H1 (cell line): ENCODE data around the gene NRXN3. TPM values are rescaled to one million over a fixed set of nuclear protein-coding genes. Genes with fewer than 3 reads are reported as not detected.

Experiments used
- CTCF ChIA-PET: fragments of 300-600 bp; sonication (Branson Sonifier 250); formaldehyde crosslinking; loops from one replicate; lab custom pipeline; 2021; ENCODE audit not compliant: partially characterized antibody; lab: Charles Lee
- POLR2A ChIA-PET: fragments of 300-600 bp; sonication (Branson Sonifier 250); formaldehyde crosslinking; loops from one replicate; lab custom pipeline; 2021; ENCODE audit warnings: inconsistent platforms; ENCODE audit not compliant: partially characterized antibody; lab: Charles Lee
- DNase-seq, 2 experiments: peaks; one replicate each; pipeline versions ENCODE4 v3.0.0 to v3.0.0-alpha.2; 2010 to 2022; ENCODE audit warnings: low spot score in 2 of 2, low read depth in 1 of 2, mixed read lengths in 1 of 2
- FAIRE-seq: peaks from 2 replicates; lab custom pipeline; 2011; peaks lifted over from hg19 to GRCh38; lab: Jason Lieb, UNC
- H2AFZ ChIP-seq: 2 replicates; pipeline ENCODE4 v1.8.1; 2012; ENCODE audit warnings: low read length, inconsistent platforms
- H2AK5ac ChIP-seq: 2 replicates; pipeline ENCODE4 v1.6.1; 2013; ENCODE audit warnings: low read depth, low read length
- H2BK120ac ChIP-seq: replicated peaks from 2 replicates; pipeline ENCODE3; 2013; ENCODE audit warnings: low read depth, low read length, inconsistent platforms
- H2BK12ac ChIP-seq: 2 replicates; pipeline ENCODE4 v1.6.1; 2013; ENCODE audit warnings: low read depth, low read length
- H2BK15ac ChIP-seq: 2 replicates; pipeline ENCODE4 v1.6.1; 2013; ENCODE audit warnings: low read length
- H2BK20ac ChIP-seq: 2 replicates; pipeline ENCODE4 v1.6.1; 2013; ENCODE audit warnings: low read length
- H2BK5ac ChIP-seq: 2 replicates; pipeline ENCODE4 v1.6.1; 2013; ENCODE audit warnings: low read depth, low read length
- H3K14ac ChIP-seq: 2 replicates; pipeline ENCODE4 v1.6.1; 2013; ENCODE audit warnings: inconsistent platforms; ENCODE audit not compliant: insufficient read length
- H3K18ac ChIP-seq: 2 replicates; pipeline ENCODE4 v1.6.1; 2013; ENCODE audit warnings: low read length; ENCODE audit errors: extremely low read depth
- H3K23ac ChIP-seq: 2 replicates; pipeline ENCODE4 v1.6.1; 2013; ENCODE audit warnings: inconsistent platforms; ENCODE audit not compliant: insufficient read length
- H3K23me2 ChIP-seq: 2 replicates; pipeline ENCODE4 v1.6.1; 2013; ENCODE audit warnings: low read depth, low read length
- H3K27ac ChIP-seq: 2 replicates; pipeline ENCODE4 v1.6.1; 2011; ENCODE audit warnings: low read depth, low read length, inconsistent platforms
- H3K27me3 ChIP-seq, 4 experiments: replicated peaks in 1 of 4; 1 replicate in 1 of 4; 2 replicates in 3 of 4; pipeline versions ENCODE4 v1.6.1 to v1.8.1; 2011 to 2013; ENCODE audit warnings: low read length in 3 of 4, mild to moderate bottlenecking in 3 of 4, inconsistent platforms in 2 of 4, mixed read lengths in 2 of 4, moderate library complexity in 1 of 4; ENCODE audit not compliant: control insufficient read depth in 3 of 4, insufficient read depth in 3 of 4; ENCODE audit errors: extremely low read depth in 1 of 4
- H3K36me3 ChIP-seq, 4 experiments: 2 replicates each; pipeline versions ENCODE4 v1.6.1 to v1.8.1; 2011 to 2013; ENCODE audit warnings: mild to moderate bottlenecking in 4 of 4, low read length in 3 of 4, moderate library complexity in 2 of 4, control low read depth in 1 of 4, inconsistent platforms in 1 of 4; ENCODE audit not compliant: insufficient read depth in 4 of 4, control insufficient read depth in 2 of 4
- H3K4ac ChIP-seq: replicated peaks from 2 replicates; pipeline ENCODE3; 2013; ENCODE audit warnings: low read length, low read depth, mixed read lengths, inconsistent platforms; ENCODE audit not compliant: insufficient read length
- H3K4me1 ChIP-seq, 4 experiments: replicated peaks in 1 of 4; 1 replicate in 1 of 4; 2 replicates in 3 of 4; pipeline versions ENCODE4 v1.6.1 to v1.8.1; 2011 to 2013; ENCODE audit warnings: low read length in 3 of 4, inconsistent platforms in 2 of 4, mixed read lengths in 1 of 4; ENCODE audit not compliant: insufficient read depth in 4 of 4, control insufficient read depth in 3 of 4
- H3K4me2 ChIP-seq, 2 experiments: 2 replicates each; pipeline versions ENCODE4 v1.6.1 to v1.8.1; 2011 to 2013; ENCODE audit warnings: low read depth in 2 of 2, low read length in 2 of 2, control low read depth in 1 of 2, inconsistent platforms in 1 of 2, mild to moderate bottlenecking in 1 of 2; ENCODE audit not compliant: insufficient read depth in 1 of 2
- H3K4me3 ChIP-seq, 4 experiments: fragments of 200-600, 300-600 bp in 1 of 4; sonication (generic), shearing (Covaris generic), sonication (Bioruptor Twin) in 1 of 4; 2 replicates each; pipeline versions ENCODE4 v1.5.1 to v1.8.1; 2011 to 2016; ENCODE audit warnings: low read length in 4 of 4, low read depth in 3 of 4, control low read depth in 2 of 4, inconsistent platforms in 2 of 4, mild to moderate bottlenecking in 2 of 4, mixed read lengths in 1 of 4, moderate library complexity in 1 of 4; ENCODE audit not compliant: insufficient read depth in 2 of 4; ENCODE audit errors: extremely low read depth in 1 of 4
- H3K56ac ChIP-seq: replicated peaks from 2 replicates; pipeline ENCODE3; 2013; ENCODE audit warnings: low read depth, mild to moderate bottlenecking, mixed read lengths, low read length, inconsistent platforms; ENCODE audit not compliant: insufficient read length
- H3K79me1 ChIP-seq: 2 replicates; pipeline ENCODE4 v1.6.1; 2013; ENCODE audit warnings: low read depth, low read length, control low read depth
- H3K79me2 ChIP-seq, 2 experiments: 2 replicates each; pipeline versions ENCODE4 v1.6.1 to v1.8.1; 2012 to 2013; ENCODE audit warnings: low read length in 2 of 2, mild to moderate bottlenecking in 2 of 2, inconsistent platforms in 1 of 2; ENCODE audit not compliant: insufficient read depth in 2 of 2, control insufficient read depth in 1 of 2
- H3K9ac ChIP-seq, 4 experiments: replicated peaks in 1 of 4; 1 replicate in 1 of 4; 2 replicates in 3 of 4; pipeline versions ENCODE4 v1.6.1 to v1.8.1; 2011 to 2013; ENCODE audit warnings: low read depth in 3 of 4, low read length in 3 of 4, control low read depth in 2 of 4, mild to moderate bottlenecking in 2 of 4, moderate library complexity in 2 of 4, inconsistent platforms in 1 of 4; ENCODE audit errors: extremely low read depth in 1 of 4
- H3K9me3 ChIP-seq, 2 experiments: 2 replicates each; pipeline versions ENCODE4 v1.6.1 to v1.8.1; 2012 to 2013; ENCODE audit warnings: mild to moderate bottlenecking in 2 of 2, moderate library complexity in 2 of 2, control low read depth in 1 of 2, inconsistent platforms in 1 of 2, low read depth in 1 of 2, low read length in 1 of 2, mixed read lengths in 1 of 2; ENCODE audit not compliant: insufficient read depth in 2 of 2
- H4K20me1 ChIP-seq, 2 experiments: replicated peaks in 1 of 2; 2 replicates each; pipeline versions ENCODE3 to v1.8.1; 2011 to 2013; ENCODE audit warnings: inconsistent platforms in 2 of 2, low read length in 2 of 2, mild to moderate bottlenecking in 1 of 2; ENCODE audit not compliant: insufficient read depth in 2 of 2, control insufficient read depth in 1 of 2
- H4K5ac ChIP-seq: 2 replicates; pipeline ENCODE4 v1.6.1; 2013; ENCODE audit warnings: low read length, low read depth, mixed read lengths, inconsistent platforms; ENCODE audit not compliant: insufficient read length
- H4K8ac ChIP-seq: 2 replicates; pipeline ENCODE4 v1.8.0; 2013; ENCODE audit warnings: mild to moderate bottlenecking, moderate library complexity, low read length, inconsistent platforms; ENCODE audit not compliant: insufficient read depth; ENCODE audit errors: extremely low read depth
- H4K91ac ChIP-seq: replicated peaks from 2 replicates; pipeline ENCODE3; 2013; ENCODE audit warnings: low read length, mixed read lengths, inconsistent platforms; ENCODE audit not compliant: insufficient read length
- BACH1 ChIP-seq: IDR thresholded peaks from 2 replicates; pipeline ENCODE4 v1.6.1; 2012; ENCODE audit warnings: low read length, improper control_type of control experiment
- BCL11A ChIP-seq, 2 experiments: IDR thresholded peaks; one replicate each; pipeline ENCODE4 v1.6.1; 2011; ENCODE audit warnings: low read depth in 2 of 2, low read length in 2 of 2, mild to moderate bottlenecking in 2 of 2
- BRCA1 ChIP-seq: IDR thresholded peaks from 2 replicates; pipeline ENCODE4 v1.6.1; 2012; ENCODE audit warnings: low read depth, low read length, improper control_type of control experiment
- CHD2 ChIP-seq: IDR thresholded peaks from 2 replicates; pipeline ENCODE4 v1.6.1; 2012; ENCODE audit warnings: low read length, improper control_type of control experiment
- CREB1 ChIP-seq: IDR thresholded peaks from 2 replicates; pipeline ENCODE4 v1.6.1; 2012; ENCODE audit warnings: inconsistent platforms
- HDAC2 ChIP-seq, 2 experiments: fragments of 300-600 bp in 1 of 2; sonication (generic) in 1 of 2; IDR thresholded peaks; 2 replicates each; pipeline ENCODE4 v1.6.1; 2011 to 2012; ENCODE audit warnings: low read depth in 2 of 2, low read length in 2 of 2, mild to moderate bottlenecking in 2 of 2, moderate library complexity in 2 of 2, borderline replicate concordance in 1 of 2, inconsistent platforms in 1 of 2
- HDAC6 ChIP-seq: IDR thresholded peaks from one replicate; pipeline ENCODE4 v1.7.1; 2012; ENCODE audit warnings: low read depth, mild to moderate bottlenecking, inconsistent platforms, low read length, moderate library complexity
- RXRA ChIP-seq: IDR thresholded peaks from 2 replicates; pipeline ENCODE4 v1.6.1; 2011; ENCODE audit warnings: low read depth, mild to moderate bottlenecking, low read length, moderate library complexity; ENCODE audit not compliant: insufficient read depth
- SIN3A ChIP-seq, 2 experiments: IDR thresholded peaks in 1 of 2; conservative IDR thresholded peaks in 1 of 2; 2 replicates each; pipeline ENCODE4 v1.6.1; 2011 to 2012; ENCODE audit warnings: low read length in 2 of 2, improper control_type of control experiment in 1 of 2, low read depth in 1 of 2, mild to moderate bottlenecking in 1 of 2
- WGBS, 2 experiments: shearing (Covaris generic) in 1 of 2; methylation state at CpG; one replicate each; pipeline versions ENCODE4 v1.1.6 to v1.1.7; 2013 to 2015; ENCODE audit warnings: low lambda C conversion rate in 2 of 2, mixed read lengths in 2 of 2, inconsistent platforms in 1 of 2, low coverage in 1 of 2, missing lambda C conversion rate in 1 of 2; ENCODE audit not compliant: insufficient replicate concordance in 2 of 2, insufficient coverage in 1 of 2, insufficient read length in 1 of 2; ENCODE audit errors: extremely low coverage in 1 of 2, missing lambda C conversion rate in 1 of 2; 5-methylcytosine and 5-hydroxymethylcytosine counted together
- polyA plus RNA-seq, 7 experiments: library from polyadenylated mRNA; depleted of rRNA in 3 of 7; stranded (reverse) in 5 of 7; unstranded in 2 of 7; fragments of >200 nt in 5 of 7; fragments of 200-250 nt in 2 of 7; gene quantifications; 1 replicate in 5 of 7; 2 replicates in 1 of 7; 4 replicates in 1 of 7; pipeline versions ENCODE4 v1.2.1 to v1.2.3, GENCODE V29; 2011 to 2013; ENCODE audit warnings: missing spikeins in 2 of 7, mixed read lengths in 2 of 7
- total RNA-seq: library from RNA; stranded (reverse); fragmentation: NEBNext Ultra II Directional; extraction: Animal tissue kit (Norgen Biotek cat#: 25700); gene quantifications from 2 replicates; pipeline ENCODE4 v1.2.1, GENCODE V29; 2021
- TF ChIP-seq, protein P1 (sequence below): IDR thresholded peaks from 2 replicates; pipeline ENCODE4 v1.6.1; 2011; ENCODE audit warnings: low read depth, mild to moderate bottlenecking, low read length; ENCODE audit not compliant: insufficient read depth

Gene NRXN3
- total and polyA plus RNA-seq, 2 of the 8 experiments (the other 6 are each of a cell fraction or from before 2014, with no cell fraction given): 2.6 to 4.1 TPM

DNA sequence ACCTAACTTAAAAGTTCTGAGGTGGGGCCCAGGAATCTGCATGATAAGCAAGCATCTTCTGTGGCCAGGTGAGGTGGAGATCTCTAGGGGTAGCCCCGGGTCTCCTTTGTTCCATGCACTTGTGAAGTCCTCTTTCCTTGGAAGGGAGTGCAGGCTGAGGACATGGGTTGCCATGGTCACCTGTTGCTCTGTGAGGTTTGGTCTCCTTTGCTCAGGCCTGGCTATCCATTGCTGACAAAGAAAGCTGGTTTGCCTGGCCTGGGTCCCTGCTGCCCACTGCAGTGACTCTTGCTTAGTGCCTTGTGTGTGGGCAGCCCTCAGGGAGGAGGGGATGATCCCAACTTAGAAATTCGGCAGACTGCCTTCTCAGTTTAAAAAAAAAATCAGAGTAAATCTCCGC is 11.1 kb downstream of the NRXN3 start:
- Histone ChIP-seq H3K4me3 (no peak overlapping the region), H2BK12ac (no peak overlapping the region), H2AFZ (no peak overlapping the region), H4K20me1 (no peaks in the 10 kb centered on the region), H3K18ac (no peak overlapping the region), H3K79me1 (no peaks in the 10 kb centered on the region), H3K9ac (no peak overlapping the region), H3K4ac (no peak overlapping the region), H4K8ac (no peak overlapping the region; the same call in 1 of the 2 replicates), H3K4me1 (no peaks in the 10 kb centered on the region), H3K23ac (no peak overlapping the region), H3K14ac (no peak overlapping the region), H3K23me2 (no peaks in the 10 kb centered on the region), H3K56ac (no peak overlapping the region), H4K91ac (no peak overlapping the region), H2BK20ac (no peak overlapping the region), H2BK120ac (no peak overlapping the region), H2BK15ac (no peak overlapping the region), H3K4me2 (no peak overlapping the region), H2AK5ac (no peak overlapping the region), H3K27me3 (no peaks in the 10 kb centered on the region), H4K5ac (no peak overlapping the region), H2BK5ac (no peak overlapping the region), H3K27ac (no peak overlapping the region), H3K36me3 (no peaks in the 10 kb centered on the region), H3K79me2 (no peaks in the 10 kb centered on the region; a peak in 1 of 4 replicates), H3K9me3 (no peaks in the 10 kb centered on the region)
- TF ChIP-seq HDAC6 (no peak), CHD2 (no peak), BCL11A (IDR thresholded peaks at IDR 0.05; ENCODE audit: low read depth in 2 of 2, low read length in 2 of 2) (no peak), BRCA1 (no peak), RXRA (no peak), SIN3A (conservative IDR thresholded peaks at IDR 0.05 in 1 of 2, IDR thresholded peaks at IDR 0.05 in 1 of 2; ENCODE audit: low read depth in 1 of 2, low read length in 2 of 2) (no peak), HDAC2 (IDR thresholded peaks at IDR 0.05; ENCODE audit: borderline replicate concordance in 1 of 2, low read depth in 2 of 2, low read length in 2 of 2) (no peak), CREB1 (no peak), BACH1 (no peak)
- TF ChIP-seq, protein P1, sequence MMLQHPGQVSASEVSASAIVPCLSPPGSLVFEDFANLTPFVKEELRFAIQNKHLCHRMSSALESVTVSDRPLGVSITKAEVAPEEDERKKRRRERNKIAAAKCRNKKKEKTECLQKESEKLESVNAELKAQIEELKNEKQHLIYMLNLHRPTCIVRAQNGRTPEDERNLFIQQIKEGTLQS: no peak
- CTCF ChIA-PET: interaction anchor here (1.1 to 3.2 kb wide), 3 partner anchors 17 to 80 kb away, joined by 3 to 17 read pairs (median 4); no protein-coding TSS in a partner anchor
- FAIRE-seq (no peak), DNase-seq (no peak)
- WGBS, 2 experiments: 87% methylated on average over 3 of the region's 3 CpGs; no CpG with 5 or more reads in 1 of the 2 experiments
- POLR2A ChIA-PET: no interaction called here
